NCI-H69 (cell line): ENCODE measurements around the gene GPR3.
A peak's percentile ranks its signal among the peaks of the same experiment; 100 is the strongest.
"Not testable (repeated sequence)": the region's sequence is repeated elsewhere in the genome, so short reads cannot be mapped to it uniquely, and the experiment has no call there.

Experiments used
- DNase-seq: peaks from one replicate; lab custom pipeline; 2025; lab: John Stamatoyannopoulos, UW

Gene GPR3

GRCh38 chr1:27428316-27429028 lies 36.0 kb downstream of the GPR3 start:
- DNase-seq = peak; percentile 53

GRCh38 chr1:27429029-27429425 lies 36.6 kb downstream of the GPR3 start:
- no peak for DNase-seq

GRCh38 chr1:27430903-27431600 lies 38.6 kb downstream of the GPR3 start:
- no peak for DNase-seq

- no peak for DNase-seq
Measured at GRCh38 chr1:27431601-27431940, 39.1 kb downstream of the GPR3 start.

GRCh38 chr1:27432725-27433124 lies 40.3 kb downstream of the GPR3 start:
- DNase-seq = not testable (repeated sequence)

GRCh38 chr1:27433706-27434105 lies 41.3 kb downstream of the GPR3 start:
- DNase-seq = no peak

GRCh38 chr1:27435566-27436203 lies 43.3 kb downstream of the GPR3 start:
- no peak for DNase-seq

- peak; percentile 55 for DNase-seq
Measured at GRCh38 chr1:27436204-27437159, 44.1 kb downstream of the GPR3 start.

GRCh38 chr1:27438621-27439061 lies 46.2 kb downstream of the GPR3 start:
- no peak for DNase-seq

- DNase-seq = no peak
Measured at GRCh38 chr1:27439150-27439549, 46.7 kb downstream of the GPR3 start.

GRCh38 chr1:27444632-27445031 lies 52.2 kb downstream of the GPR3 start:
- no peak for DNase-seq
